ENCODE results near the gene OLFM2. TPM values are rescaled to one million over a fixed set of nuclear protein-coding genes. Genes with fewer than 3 reads are reported as not detected.

The OLFM2 gene
- total and polyA plus RNA-seq, 9 of the 15 experiments (the other 6 are each of a cell fraction or from before 2014, with no cell fraction given): 0.10 to 0.33 (median 0.23) TPM; not detected in 4

DNA sequence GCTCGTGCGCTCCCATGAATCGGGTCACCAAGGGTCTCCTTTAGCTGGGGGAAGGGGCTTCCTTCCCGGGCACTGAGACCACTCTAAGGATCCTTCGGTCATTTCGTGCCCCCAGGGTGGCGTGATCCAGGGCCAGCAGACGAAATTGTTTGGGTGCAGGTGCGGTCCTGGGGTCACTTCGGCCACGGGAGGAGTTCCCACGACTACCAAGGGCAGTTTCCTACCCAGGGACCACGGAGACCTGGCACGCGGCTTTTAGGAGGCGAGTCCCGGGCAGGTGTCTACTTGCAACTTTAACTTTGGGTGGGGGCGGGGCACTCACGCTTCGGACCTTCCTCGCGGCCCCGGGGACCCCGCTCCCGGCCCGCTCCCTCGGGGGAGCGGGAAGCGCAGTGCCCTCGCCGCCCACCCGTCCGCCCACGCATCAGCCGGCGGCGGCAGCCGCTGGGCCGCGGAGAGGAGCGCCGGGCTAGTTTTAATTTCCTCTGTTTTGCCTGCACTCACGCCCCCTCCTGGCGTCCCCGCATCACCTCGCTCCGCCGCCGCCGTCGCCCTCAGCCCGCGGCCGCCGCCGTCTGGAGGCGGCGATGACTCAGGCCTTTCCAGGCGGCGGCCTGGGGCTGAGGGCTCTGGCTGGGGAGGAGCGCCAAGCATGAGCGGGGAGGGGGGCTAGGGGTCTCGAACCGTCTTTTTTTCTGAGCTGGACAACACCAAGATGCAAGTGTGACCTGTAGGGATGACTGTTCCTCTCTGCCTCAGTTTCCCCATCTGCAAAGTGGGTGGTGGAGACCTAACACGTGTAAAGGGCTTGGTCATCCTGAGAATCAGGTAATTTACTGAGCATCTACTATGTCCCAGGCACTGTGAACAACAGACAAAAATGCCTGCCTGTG, 21.8 kb downstream of the OLFM2 start:
- in situ Hi-C loops (cut with MboI) (no loop called here), intact Hi-C loops (cut with micrococcal nuclease) (loop anchor here (10.0 kb wide), 1 partner anchor 290 kb away; the partner anchor contains the start of gene ZNF561)
- peak overlapping the region; percentile 66 for H3K27ac ChIP-seq (ENCODE audit: extremely low read depth, low read depth, low read length)
- peak; percentile 78 for FAIRE-seq
- H3K4me3 ChIP-seq: peak overlapping the region; percentile 53
- no peaks in the 10 kb centered on the region for H3K9me3 ChIP-seq (replicated peaks; ENCODE audit: control insufficient read depth, insufficient read depth, low read depth, low read length)
- ChIA-PET CTCF (ENCODE audit: low intra/inter-chr PET ratio) (interaction anchor here (0.5 to 1.8 kb wide), 3 partner anchors 58 to 85 kb away, joined by 3 to 16 read pairs (median 3); no protein-coding TSS in a partner anchor), POLR2A (interaction anchor here (0.5 kb wide), 1 partner anchor 28 kb away, joined by 3 read pairs; no protein-coding TSS in a partner anchor)
- peak; percentile 94 for ATAC-seq
- H3K9me1 ChIP-seq (ENCODE audit: control insufficient read depth, insufficient read depth, low read length): no peaks in the 10 kb centered on the region
- H3K27me3 ChIP-seq (ENCODE audit: control insufficient read depth in 2 of 2, insufficient read depth in 2 of 2, low read length in 2 of 2): peaks cover 0 to 25% of the 10 kb centered on the region in 2 experiments; a peak in 3 of 5 replicates
- peak overlapping the region; percentile 95 for H3K4me2 ChIP-seq (ENCODE audit: insufficient read depth, low read length)
- H3K36me3 ChIP-seq (ENCODE audit: control insufficient read depth, insufficient read depth, low read length): no peaks in the 10 kb centered on the region
- no peaks in the 10 kb centered on the region for H4K20me1 ChIP-seq (replicated peaks; ENCODE audit: control insufficient read depth, insufficient read depth, low read length)
- BruUV-seq (replicated peaks): no TSS peak
- peak; percentile 89 to 94 (median 90) for DNase-seq (ENCODE audit: extremely low read depth in 1 of 4, low spot score in 3 of 4)
- H2AFZ ChIP-seq (ENCODE audit: low read depth, low read length): peak overlapping the region; percentile 99
- peaks cover 6 to 20% of the 10 kb centered on the region in 2 experiments; a peak in 4 of 5 replicates for H3K4me1 ChIP-seq (replicated peaks in 1 of 2; ENCODE audit: control insufficient read depth in 2 of 2, insufficient read depth in 2 of 2, low read length in 2 of 2)
- H3K9ac ChIP-seq (ENCODE audit: insufficient read depth in 1 of 2, low read depth in 2 of 2, low read length in 2 of 2): peak overlapping the region; percentile 68 to 90
- WGBS (ENCODE audit: insufficient coverage, low coverage, missing lambda C conversion rate): under 1% methylated on average over 46 of the region's 65 CpGs
- no peaks in the 10 kb centered on the region for H3K79me2 ChIP-seq (ENCODE audit: control insufficient read depth, insufficient read depth, low read length)
- TF ChIP-seq NRF1 (conservative IDR thresholded peaks at IDR 0.05 in 1 of 2, IDR thresholded peaks at IDR 0.05 in 1 of 2) (peak in 1 of 2 experiments; percentile 35; a peak in 2 of 4 replicates), DMBX1 (CRISPR knock-in tag; IDR thresholded peaks at IDR 0.05; ENCODE audit: borderline replicate concordance) (no peak), ZNF3 (CRISPR knock-in tag; IDR thresholded peaks at IDR 0.05) (no peak), NFE2L1 (tag; IDR thresholded peaks at IDR 0.05; ENCODE audit: borderline replicate concordance, low read depth) (peak; percentile 38; the same call in 1 of the 2 replicates), TEAD4 (IDR thresholded peaks at IDR 0.05; ENCODE audit: low read length) (peak; percentile 50), TEAD4 (CRISPR knock-in tag; IDR thresholded peaks at IDR 0.05; ENCODE audit: borderline replicate concordance) (peak; percentile 68; the same call in 1 of the 2 replicates), FOSL1 (tag; conservative IDR thresholded peaks at IDR 0.05) (peak; percentile 85), CXXC5 (CRISPR knock-in tag; IDR thresholded peaks at IDR 0.05) (peak; percentile 92), E2F3 (CRISPR knock-in tag; IDR thresholded peaks at IDR 0.05) (no peak)
- TF ChIP-seq, protein P1, sequence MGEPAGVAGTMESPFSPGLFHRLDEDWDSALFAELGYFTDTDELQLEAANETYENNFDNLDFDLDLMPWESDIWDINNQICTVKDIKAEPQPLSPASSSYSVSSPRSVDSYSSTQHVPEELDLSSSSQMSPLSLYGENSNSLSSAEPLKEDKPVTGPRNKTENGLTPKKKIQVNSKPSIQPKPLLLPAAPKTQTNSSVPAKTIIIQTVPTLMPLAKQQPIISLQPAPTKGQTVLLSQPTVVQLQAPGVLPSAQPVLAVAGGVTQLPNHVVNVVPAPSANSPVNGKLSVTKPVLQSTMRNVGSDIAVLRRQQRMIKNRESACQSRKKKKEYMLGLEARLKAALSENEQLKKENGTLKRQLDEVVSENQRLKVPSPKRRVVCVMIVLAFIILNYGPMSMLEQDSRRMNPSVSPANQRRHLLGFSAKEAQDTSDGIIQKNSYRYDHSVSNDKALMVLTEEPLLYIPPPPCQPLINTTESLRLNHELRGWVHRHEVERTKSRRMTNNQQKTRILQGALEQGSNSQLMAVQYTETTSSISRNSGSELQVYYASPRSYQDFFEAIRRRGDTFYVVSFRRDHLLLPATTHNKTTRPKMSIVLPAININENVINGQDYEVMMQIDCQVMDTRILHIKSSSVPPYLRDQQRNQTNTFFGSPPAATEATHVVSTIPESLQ (CRISPR knock-in tag; IDR thresholded peaks at IDR 0.05): no peak
